Fibroblast of mammary gland (primary cell): Measurements from ENCODE around the gene RNF4.
A peak's percentile ranks its signal among the peaks of the same experiment; 100 is the strongest.

Experiments
- DNase-seq: peaks from one replicate; pipeline ENCODE4 v3.0.0-alpha.2; 2010; ENCODE audit warnings: low read depth
- H3K4me3 ChIP-seq: 2 replicates; pipeline ENCODE4 v1.5.1; 2011; ENCODE audit warnings: low read depth, mild to moderate bottlenecking, low read length, moderate library complexity; ENCODE audit not compliant: control insufficient read depth
- TF ChIP-seq, protein P1 (sequence below): conservative IDR thresholded peaks from 2 replicates; pipeline ENCODE4 v1.5.1; 2011; ENCODE audit warnings: low read depth, low read length, inconsistent platforms; ENCODE audit not compliant: control insufficient read depth, insufficient read depth

RNF4 gene

GRCh38 chr4:2468456-2469191, at the start of gene RNF4:
RNF4 (plus strand) TSS chr4:2469106; CDS start chr4:2490494, 21,388 bp downstream.
- peak within 1 kb of the TSS; percentile 85 for H3K4me3 ChIP-seq
- TF ChIP-seq, protein P1, sequence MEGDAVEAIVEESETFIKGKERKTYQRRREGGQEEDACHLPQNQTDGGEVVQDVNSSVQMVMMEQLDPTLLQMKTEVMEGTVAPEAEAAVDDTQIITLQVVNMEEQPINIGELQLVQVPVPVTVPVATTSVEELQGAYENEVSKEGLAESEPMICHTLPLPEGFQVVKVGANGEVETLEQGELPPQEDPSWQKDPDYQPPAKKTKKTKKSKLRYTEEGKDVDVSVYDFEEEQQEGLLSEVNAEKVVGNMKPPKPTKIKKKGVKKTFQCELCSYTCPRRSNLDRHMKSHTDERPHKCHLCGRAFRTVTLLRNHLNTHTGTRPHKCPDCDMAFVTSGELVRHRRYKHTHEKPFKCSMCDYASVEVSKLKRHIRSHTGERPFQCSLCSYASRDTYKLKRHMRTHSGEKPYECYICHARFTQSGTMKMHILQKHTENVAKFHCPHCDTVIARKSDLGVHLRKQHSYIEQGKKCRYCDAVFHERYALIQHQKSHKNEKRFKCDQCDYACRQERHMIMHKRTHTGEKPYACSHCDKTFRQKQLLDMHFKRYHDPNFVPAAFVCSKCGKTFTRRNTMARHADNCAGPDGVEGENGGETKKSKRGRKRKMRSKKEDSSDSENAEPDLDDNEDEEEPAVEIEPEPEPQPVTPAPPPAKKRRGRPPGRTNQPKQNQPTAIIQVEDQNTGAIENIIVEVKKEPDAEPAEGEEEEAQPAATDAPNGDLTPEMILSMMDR: no peak
- peak; percentile 93 for DNase-seq

DNA sequence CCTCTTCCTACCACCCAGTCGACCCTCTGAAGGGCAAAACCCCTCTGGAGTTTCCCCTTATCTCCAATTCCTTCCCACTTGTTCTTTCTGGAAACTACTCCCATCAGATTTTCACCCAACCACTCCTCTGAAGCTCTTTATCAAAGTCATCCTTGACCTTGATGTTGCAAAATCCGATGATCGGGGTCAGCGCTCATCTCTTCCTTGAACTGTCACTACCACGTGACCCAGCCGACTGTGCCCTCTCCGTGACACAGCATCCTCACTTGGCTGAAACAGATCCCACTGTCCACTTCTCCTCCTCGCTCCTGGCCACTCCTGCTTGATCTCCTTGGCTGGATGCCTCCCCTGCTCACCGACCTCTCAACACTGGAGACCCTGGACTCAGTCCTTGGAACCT, 49.1 kb upstream of the RNF4 start:
- TF ChIP-seq, protein P1: no peak
- no peak for DNase-seq
- no peak overlapping the region for H3K4me3 ChIP-seq

- H3K4me3 ChIP-seq: no peak overlapping the region
- DNase-seq: no peak
- TF ChIP-seq, protein P1: no peak
Observed at GRCh38 chr4:2421928-2422327, 47.0 kb upstream of the RNF4 start.

- DNase-seq: no peak
Observed at GRCh38 chr4:2423066-2423465, 45.8 kb upstream of the RNF4 start.

GRCh38 chr4:2423695-2424094, 45.2 kb upstream of the RNF4 start:
- TF ChIP-seq, protein P1: no peak
- no peak overlapping the region for H3K4me3 ChIP-seq
- DNase-seq: no peak

More at GRCh38 chr4:2423066-2423465, 45.8 kb upstream of the RNF4 start:
- TF ChIP-seq, protein P1: no peak
- no peak overlapping the region for H3K4me3 ChIP-seq

- TF ChIP-seq, protein P1: no peak
- H3K4me3 ChIP-seq: no peak overlapping the region
- DNase-seq: peak; percentile 62
Observed at GRCh38 chr4:2424581-2424980, 44.3 kb upstream of the RNF4 start.
